Measurements from ENCODE around the gene GATAD2A.
A peak's percentile ranks its signal among the peaks of the same experiment; 100 is the strongest.
"Not testable (repeated sequence)": the region's sequence is repeated elsewhere in the genome, so short reads cannot be mapped to it uniquely, and the experiment has no call there.

GATAD2A gene, protein sequence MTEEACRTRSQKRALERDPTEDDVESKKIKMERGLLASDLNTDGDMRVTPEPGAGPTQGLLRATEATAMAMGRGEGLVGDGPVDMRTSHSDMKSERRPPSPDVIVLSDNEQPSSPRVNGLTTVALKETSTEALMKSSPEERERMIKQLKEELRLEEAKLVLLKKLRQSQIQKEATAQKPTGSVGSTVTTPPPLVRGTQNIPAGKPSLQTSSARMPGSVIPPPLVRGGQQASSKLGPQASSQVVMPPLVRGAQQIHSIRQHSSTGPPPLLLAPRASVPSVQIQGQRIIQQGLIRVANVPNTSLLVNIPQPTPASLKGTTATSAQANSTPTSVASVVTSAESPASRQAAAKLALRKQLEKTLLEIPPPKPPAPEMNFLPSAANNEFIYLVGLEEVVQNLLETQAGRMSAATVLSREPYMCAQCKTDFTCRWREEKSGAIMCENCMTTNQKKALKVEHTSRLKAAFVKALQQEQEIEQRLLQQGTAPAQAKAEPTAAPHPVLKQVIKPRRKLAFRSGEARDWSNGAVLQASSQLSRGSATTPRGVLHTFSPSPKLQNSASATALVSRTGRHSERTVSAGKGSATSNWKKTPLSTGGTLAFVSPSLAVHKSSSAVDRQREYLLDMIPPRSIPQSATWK
- 141 to 180 reads per million in 2 experiments for total RNA-seq

- DNase-seq (ENCODE audit: low read depth): peak; percentile 87
These were observed at the start of gene GATAD2A for GRCh38 chr19:19404879-19405860. Gene GATAD2A (plus strand): TSS chr19:19405675. CDS start chr19:19465346, 59,671 bp downstream.

DNA sequence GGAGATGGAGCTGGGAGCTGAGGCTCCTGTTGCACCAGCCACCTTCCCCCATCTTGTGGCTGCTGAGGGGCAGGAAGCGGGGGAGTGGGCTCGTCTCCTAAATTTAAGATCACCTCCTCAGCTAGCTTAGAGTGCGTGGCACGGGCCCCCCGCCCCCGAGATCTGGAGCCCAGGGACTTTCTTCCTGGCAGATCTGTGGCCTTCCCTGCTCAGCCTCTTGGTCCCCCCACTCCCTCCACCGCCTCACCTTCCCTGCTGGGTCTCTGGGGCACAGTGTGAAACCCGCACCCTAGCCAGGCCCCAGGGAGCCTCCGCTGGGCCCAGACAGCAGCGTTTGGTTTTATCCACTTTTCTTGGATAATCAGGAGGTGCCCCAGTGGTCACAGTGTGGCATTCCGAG, 49.0 kb upstream of the GATAD2A start:
- no peak for DNase-seq (ENCODE audit: low read depth)

- DNase-seq (ENCODE audit: low read depth): no peak
These were observed 48.4 kb upstream of the GATAD2A start for GRCh38 chr19:19356901-19357566.

DNA sequence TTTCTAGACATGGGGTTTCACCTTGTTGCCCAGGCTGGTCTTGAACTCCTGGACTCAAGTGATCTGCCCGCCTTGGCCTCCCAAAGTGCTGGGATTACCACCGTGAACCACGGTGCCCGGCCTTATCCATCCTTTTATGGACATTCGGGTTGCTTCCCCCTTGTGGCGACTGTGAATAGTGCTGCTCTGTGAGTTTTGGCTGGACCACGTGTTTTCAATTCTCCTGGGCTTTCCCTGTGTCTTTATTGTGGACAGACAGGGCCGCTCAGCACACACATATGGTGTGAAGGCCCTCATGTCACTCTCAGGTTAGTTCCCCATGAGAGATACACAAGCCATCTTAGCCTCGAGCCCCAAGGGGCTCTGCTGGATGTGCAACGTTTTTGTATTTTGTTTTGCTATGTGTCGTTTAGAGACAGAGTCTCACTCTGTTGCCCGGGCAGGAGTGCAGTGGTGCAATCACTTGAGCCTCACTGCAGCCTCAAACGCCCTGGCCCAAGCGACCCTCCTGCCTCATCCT, 44.3 kb upstream of the GATAD2A start:
- DNase-seq (ENCODE audit: low read depth): peak; percentile 49

- DNase-seq (ENCODE audit: low read depth): no peak
These were observed 43.4 kb upstream of the GATAD2A start for GRCh38 chr19:19362075-19362474.

GRCh38 chr19:19366434-19367396, 38.8 kb upstream of the GATAD2A start:
- DNase-seq (ENCODE audit: low read depth): peak; percentile 46

DNA sequence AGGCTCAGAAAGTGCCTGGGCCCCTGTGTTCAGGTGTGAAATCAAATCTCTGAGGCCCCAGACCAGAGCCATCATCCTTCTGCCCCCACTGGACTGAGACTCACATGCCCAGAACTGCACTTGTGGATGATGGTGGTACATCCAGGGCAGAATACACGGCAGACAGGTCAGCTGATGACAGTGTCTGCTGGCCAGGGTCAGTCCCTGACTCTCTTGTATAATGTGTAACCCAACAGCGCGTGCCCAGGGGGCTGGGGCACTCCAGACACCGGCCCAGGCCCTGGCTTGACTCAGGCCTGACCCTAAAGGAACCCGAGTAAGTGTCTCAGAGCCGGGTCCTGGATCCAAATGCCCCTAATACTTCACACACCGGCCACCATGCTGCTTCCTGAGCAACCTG, 37.4 kb upstream of the GATAD2A start:
- no peak for DNase-seq (ENCODE audit: low read depth)

DNA sequence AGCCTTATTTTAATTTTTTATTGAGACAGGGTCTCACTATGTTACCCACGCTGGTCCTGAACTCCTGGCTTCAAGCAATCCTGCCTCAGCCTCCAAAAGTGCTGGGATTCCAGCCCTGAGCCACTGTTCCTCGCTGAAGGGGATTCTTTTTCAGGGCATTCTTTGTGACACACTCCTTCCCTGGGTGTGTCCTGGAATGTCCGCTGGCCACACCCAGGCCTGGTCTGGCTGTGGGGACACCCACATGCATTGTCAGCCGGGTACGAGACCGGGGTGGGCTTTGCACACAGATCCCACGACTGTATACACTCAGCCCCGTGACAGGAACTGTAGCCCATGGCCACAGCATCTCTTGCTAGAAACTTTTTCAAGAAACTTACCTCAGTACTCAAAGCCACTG, 34.4 kb upstream of the GATAD2A start:
- no peak for DNase-seq (ENCODE audit: low read depth)

DNA sequence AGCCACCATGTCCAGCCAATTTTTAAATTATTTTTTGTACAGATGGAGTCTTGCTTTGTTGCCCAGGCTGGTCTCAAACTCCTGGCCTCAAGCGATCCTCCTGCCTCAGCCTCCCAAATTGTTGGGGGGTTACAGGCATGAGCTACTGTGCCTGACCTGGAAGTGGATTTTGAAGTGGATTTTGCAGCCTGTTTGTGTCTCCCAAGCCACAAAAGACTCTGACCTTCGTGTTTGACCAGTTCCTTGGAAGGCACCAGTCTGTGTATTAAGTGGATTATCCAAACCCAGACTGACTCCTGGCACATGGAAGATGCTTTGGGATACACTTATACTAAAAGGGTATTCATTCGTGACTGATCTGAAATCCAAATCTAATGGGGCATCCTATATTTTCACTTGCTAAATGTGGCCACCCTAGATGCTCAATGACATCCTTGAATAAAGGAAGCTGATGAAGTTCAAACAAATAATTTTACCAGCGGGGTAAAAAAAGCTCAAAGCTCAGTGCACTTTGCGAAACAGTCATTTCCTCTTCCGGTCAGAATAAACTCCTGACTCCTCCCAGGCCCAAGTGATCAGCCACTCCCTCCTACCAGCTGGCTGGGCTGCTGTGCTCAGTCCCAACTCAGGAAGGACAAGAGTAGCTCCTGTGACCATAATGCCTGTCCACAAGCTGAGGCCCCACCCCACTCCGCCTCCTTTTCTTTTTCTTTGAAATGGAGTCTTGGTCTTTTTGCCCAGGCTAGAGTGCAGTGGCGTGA, 32.6 kb upstream of the GATAD2A start:
- peak; percentile 18 for DNase-seq (ENCODE audit: low read depth)

DNA sequence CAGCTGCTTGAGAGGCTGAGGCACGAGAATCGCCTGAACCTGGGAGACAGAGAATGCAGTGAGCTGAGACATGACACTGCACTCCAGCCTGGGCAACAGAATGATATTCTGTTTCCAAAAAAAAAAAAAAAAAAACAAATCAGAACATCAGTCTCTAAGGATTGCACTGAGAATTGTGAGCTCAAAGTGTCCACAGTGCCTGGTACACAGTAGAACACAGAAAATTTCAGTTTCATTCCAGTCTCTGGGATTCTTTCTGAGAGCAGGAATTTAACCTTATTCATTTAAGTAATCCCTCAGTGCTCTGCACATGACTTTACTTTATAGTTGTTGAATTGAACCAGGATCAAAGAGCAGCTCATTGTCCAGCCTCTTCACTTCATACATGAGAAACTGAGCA, 25.9 kb upstream of the GATAD2A start:
- DNase-seq (ENCODE audit: low read depth): no peak

- DNase-seq (ENCODE audit: low read depth): not testable (repeated sequence)
These were observed 25.2 kb upstream of the GATAD2A start for GRCh38 chr19:19380316-19380715.

DNA sequence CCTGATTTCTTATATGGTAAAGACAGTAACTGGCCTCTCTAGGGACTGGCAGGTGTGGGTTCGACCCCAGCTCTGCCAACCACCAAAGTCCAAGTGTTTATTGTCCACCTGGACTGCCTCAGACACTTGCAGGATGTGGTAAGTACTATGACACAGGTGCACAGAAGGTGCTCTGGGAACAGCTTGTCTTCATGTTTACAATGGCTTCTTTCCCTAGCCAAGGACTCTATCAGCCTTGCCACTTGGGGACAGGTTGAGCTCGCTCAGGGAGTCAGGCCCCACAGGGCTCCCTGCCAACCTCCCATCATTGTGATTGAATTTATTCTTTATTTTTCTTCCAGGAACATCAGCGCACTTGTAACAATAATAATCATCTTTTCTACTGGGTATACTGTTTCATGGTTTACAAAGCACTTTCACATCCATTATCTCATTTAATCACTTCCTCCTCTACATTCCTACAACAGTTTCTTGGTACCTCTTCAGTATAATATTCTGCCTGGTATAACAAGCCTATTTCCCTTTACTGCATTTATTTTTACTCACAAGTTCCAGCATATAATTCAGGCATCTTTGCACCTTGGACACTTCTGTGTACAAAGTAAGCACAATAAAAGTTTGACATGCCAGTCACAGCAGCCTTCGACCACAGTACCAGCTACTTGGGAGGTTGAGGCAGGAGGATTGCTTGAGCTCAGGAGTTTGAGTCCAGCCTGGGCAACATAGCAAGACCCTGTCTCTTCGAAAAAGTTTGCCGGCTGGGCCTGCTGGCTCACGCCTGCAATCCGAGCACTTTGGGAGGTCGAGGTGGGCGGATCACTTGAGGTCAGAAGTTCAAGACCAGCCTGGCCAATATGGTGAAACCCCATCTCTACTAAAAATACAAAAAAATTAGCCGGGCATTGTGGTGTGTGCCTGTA, 24.2 kb upstream of the GATAD2A start:
- DNase-seq (ENCODE audit: low read depth): no peak

DNA sequence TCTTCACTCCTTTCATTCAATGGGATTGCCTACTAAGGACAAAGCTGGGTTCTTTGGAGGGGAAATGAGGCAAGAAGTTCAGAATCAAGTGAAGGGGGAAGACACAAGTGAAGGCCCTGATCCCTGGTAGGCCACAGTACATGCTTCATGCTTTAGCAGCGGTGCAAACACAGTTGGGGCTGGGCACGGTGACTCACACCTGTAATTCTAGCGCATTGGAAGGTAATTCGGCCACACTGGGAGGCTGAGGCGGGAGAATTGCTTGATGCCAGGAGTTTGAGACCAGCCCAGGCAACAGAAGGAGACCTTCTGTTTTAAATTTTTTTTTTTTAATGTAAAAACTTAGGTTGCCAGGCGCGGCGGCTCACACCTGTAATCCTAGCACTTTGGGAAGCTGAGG, 23.4 kb upstream of the GATAD2A start:
- DNase-seq (ENCODE audit: low read depth): no peak

GRCh38 chr19:19384486-19384885, 21.0 kb upstream of the GATAD2A start:
- DNase-seq (ENCODE audit: low read depth): no peak

DNA sequence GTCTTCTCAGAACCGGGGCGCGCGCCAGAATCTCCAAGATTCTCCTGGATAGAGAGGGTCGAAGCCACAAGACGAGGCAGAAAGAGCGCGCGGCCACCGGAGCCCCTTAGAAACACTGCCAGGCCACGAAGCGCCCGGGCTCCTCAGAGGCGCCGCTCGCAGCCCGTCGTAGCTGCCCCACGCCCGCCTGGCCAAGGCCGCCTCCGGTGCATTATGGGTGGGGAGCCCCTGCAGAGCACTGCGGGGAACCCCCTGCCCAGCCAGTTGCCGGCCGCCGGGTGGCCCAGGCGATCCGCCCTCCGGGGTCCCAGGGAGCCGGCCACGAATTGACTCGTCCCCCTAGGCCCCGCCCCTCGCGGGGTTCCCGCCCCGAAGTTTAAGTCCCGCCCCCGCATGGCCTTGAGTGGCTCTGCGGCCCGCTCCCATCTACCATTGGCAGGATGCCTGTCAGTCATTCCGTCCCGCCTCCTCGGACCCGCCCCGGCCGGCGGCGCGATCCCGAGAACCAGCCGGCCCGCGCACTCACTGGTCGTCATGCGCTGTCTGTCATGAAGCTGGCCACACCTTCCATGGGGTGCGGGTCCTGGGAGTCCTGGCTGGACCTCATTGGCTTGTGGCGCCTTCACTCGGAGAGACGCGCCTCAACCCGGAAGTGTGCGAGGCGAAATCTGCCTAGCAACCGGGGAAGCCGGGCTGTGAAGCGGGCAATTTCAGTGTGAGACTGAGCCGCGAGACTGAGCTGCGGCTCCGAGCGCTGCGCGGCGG, 20.2 kb upstream of the GATAD2A start:
- DNase-seq (ENCODE audit: low read depth): peak; percentile 98

DNA sequence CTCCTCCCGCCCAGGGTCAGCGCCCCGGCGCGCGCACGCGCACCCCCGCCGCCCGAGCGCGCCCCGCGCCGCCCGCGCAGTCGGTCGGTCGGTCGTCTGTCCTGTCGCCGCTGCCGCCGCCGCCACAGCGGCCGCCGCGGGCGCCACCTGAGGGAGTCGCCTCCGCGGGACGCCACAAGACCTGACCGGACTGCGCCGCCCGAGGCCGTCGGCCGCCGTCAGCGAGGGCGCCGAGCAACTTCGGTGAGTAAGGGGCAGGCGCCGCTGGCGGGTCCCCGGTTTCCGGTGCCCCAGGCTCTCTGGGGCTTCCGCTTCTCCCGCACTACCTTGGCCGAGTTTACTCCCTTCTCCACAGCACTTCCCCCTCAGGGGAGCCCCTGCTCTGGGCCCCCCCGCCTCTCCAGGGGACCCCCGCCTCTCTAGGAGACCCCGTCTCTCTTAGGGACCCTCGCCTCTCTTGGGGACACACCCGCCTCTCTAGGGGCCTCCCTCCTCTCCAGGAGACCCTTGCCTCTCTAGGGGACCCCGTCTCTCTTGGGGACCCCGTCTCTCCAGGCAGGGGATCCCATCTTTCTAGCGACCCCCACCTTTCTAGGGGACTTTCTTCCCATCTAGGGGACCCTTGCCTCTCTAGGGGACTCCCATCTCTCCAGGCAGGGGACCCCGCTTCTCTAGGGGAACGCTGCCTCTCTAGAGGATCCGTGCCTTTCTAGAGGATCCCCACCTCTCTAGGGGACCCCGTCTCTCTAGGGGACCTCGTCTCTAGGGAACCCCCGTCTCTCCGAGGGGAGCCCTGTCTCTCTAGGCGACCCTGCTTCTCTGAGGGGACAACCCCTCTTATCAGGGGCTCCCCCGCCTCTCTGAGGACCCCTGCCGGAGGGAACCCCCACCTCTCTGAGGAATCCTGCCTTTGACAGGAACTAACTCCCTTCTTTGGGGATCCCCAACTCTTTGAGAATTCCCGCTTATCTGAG, 19.3 kb upstream of the GATAD2A start:
- DNase-seq (ENCODE audit: low read depth): peak; percentile 36
